HG02642 (cell line): ENCODE measurements around the gene CCDC34.

Source experiments
- ATAC-seq: cut with Tn5 transposase; IDR thresholded peaks from one replicate; pipeline ENCODE4 v1.9.1; 2021; ENCODE audit warnings: mild to moderate bottlenecking; ENCODE audit not compliant: unreplicated experiment, poor library complexity

The CCDC34 gene

GRCh38 chr11:27394781-27395228 lies 31.8 kb upstream of the CCDC34 start:
- no peak for ATAC-seq

GRCh38 chr11:27392278-27393114 lies 29.5 kb upstream of the CCDC34 start:
- no peak for ATAC-seq

GRCh38 chr11:27391331-27392015 lies 28.5 kb upstream of the CCDC34 start:
- no peak for ATAC-seq

- ATAC-seq, result no peak
Observed at GRCh38 chr11:27390318-27391295, 27.6 kb upstream of the CCDC34 start.

- ATAC-seq, result no peak
Observed at GRCh38 chr11:27388869-27389268, 25.9 kb upstream of the CCDC34 start.

GRCh38 chr11:27388001-27388400 lies 25.0 kb upstream of the CCDC34 start:
- ATAC-seq, result no peak

- ATAC-seq, result no peak
Observed at GRCh38 chr11:27387362-27387761, 24.3 kb upstream of the CCDC34 start.

GRCh38 chr11:27386181-27386845 lies 23.3 kb upstream of the CCDC34 start:
- ATAC-seq, result no peak

- ATAC-seq, result no peak
Observed at GRCh38 chr11:27385245-27385644, 22.2 kb upstream of the CCDC34 start.

- ATAC-seq, result no peak
Observed at GRCh38 chr11:27384227-27384626, 21.2 kb upstream of the CCDC34 start.

- no peak for ATAC-seq
Observed at GRCh38 chr11:27383645-27384044, 20.6 kb upstream of the CCDC34 start.

- ATAC-seq, result no peak
Observed at GRCh38 chr11:27381238-27381666, 18.2 kb upstream of the CCDC34 start.

GRCh38 chr11:27380771-27381170 lies 17.8 kb upstream of the CCDC34 start:
- ATAC-seq, result no peak

- ATAC-seq, result no peak
Observed at GRCh38 chr11:27379449-27379848, 16.4 kb upstream of the CCDC34 start.

GRCh38 chr11:27375370-27375769 lies 12.4 kb upstream of the CCDC34 start:
- no peak for ATAC-seq

- ATAC-seq, result no peak
Observed at GRCh38 chr11:27373856-27374602, 11.0 kb upstream of the CCDC34 start.

GRCh38 chr11:27373392-27373791 lies 10.4 kb upstream of the CCDC34 start:
- no peak for ATAC-seq

- no peak for ATAC-seq
Observed at GRCh38 chr11:27372164-27372563, 9.1 kb upstream of the CCDC34 start.

- ATAC-seq, result no peak
Observed at GRCh38 chr11:27371489-27371888, 8.5 kb upstream of the CCDC34 start.
